ENCODE data around the gene ITCH.

ITCH gene

DNA sequence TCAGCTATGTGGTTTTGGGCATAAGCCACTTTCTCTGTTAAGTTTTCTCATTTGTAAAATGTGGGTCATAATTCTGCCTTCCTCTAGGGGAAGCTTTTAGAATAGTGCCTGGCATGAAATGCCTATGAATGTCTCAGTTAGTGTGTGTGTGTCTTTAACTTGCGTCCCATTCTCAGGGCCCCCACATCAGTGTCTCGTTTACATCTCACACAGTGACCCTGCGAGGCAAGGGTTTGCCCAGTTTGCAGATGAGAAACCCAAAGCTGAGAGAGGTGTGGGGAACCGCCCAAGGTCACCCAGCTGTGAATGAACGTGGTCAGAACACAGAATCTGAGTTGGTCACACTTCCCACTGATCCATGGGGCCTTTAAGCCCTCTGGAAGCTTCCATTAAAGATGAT is 167.3 kb downstream of the ITCH start:
- Histone ChIP-seq H3K9ac (ENCODE audit: low read length) (no peak overlapping the region), H3K27me3 (ENCODE audit: control insufficient read depth in 1 of 2, insufficient read depth in 2 of 2, low read length in 2 of 2) (no peaks in the 10 kb centered on the region), H3K4me3 (ENCODE audit: low read depth in 1 of 2, low read length in 2 of 2) (no peak overlapping the region), H3K27ac (ENCODE audit: low read depth, low read length) (no peak overlapping the region), H3K4me1 (ENCODE audit: insufficient read depth, low read length) (peaks cover 25% of the 10 kb centered on the region), H3K36me3 (ENCODE audit: insufficient read depth, low read length) (peaks cover 59% of the 10 kb centered on the region), H3K9me3 (ENCODE audit: low read length) (no peaks in the 10 kb centered on the region)

- Histone ChIP-seq H3K27ac (ENCODE audit: low read depth, low read length) (no peak overlapping the region), H3K36me3 (ENCODE audit: insufficient read depth, low read length) (peaks cover 65% of the 10 kb centered on the region), H3K4me3 (ENCODE audit: low read depth in 1 of 2, low read length in 2 of 2) (no peak overlapping the region), H3K9me3 (ENCODE audit: low read length) (no peaks in the 10 kb centered on the region), H3K4me1 (ENCODE audit: insufficient read depth, low read length) (peaks cover 11% of the 10 kb centered on the region), H3K9ac (ENCODE audit: low read length) (no peak overlapping the region), H3K27me3 (ENCODE audit: control insufficient read depth in 1 of 2, insufficient read depth in 2 of 2, low read length in 2 of 2) (no peaks in the 10 kb centered on the region)
Observed at GRCh38 chr20:34531608-34532265, 168.7 kb downstream of the ITCH start.

DNA sequence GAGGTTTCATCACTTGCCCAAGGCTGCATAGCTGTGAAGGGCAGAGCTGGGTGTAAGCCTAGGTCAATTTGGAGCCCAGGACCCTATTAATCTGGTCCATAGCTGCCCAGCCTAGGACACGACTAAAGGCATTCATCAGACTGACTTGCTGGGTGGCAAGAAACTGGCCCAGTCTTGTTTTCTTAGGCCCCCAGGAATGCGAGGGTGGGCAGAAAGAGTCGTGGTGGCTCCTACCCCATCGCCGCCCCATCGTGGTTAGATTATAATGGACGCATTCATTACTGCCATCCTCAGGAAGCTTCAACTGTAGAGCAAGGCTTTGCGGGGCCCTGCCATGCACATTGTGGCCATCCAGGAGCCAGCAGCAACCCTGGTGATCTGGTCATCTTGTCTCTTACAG is 169.2 kb downstream of the ITCH start:
- peaks cover 7% of the 10 kb centered on the region for H3K4me1 ChIP-seq (ENCODE audit: insufficient read depth, low read length)
- no peak overlapping the region for H3K9ac ChIP-seq (ENCODE audit: low read length)
- peaks cover 65% of the 10 kb centered on the region for H3K36me3 ChIP-seq (ENCODE audit: insufficient read depth, low read length)
- H3K27ac ChIP-seq (ENCODE audit: low read depth, low read length): no peak overlapping the region
- no peaks in the 10 kb centered on the region for H3K9me3 ChIP-seq (ENCODE audit: low read length)
- no peak overlapping the region for H3K4me3 ChIP-seq (ENCODE audit: low read depth in 1 of 2, low read length in 2 of 2)
- no peaks in the 10 kb centered on the region for H3K27me3 ChIP-seq (ENCODE audit: control insufficient read depth in 1 of 2, insufficient read depth in 2 of 2, low read length in 2 of 2)

- no peak overlapping the region for H3K9ac ChIP-seq (ENCODE audit: low read length)
- peaks cover 65% of the 10 kb centered on the region for H3K36me3 ChIP-seq (ENCODE audit: insufficient read depth, low read length)
- no peak overlapping the region for H3K27ac ChIP-seq (ENCODE audit: low read depth, low read length)
Observed at GRCh38 chr20:34532756-34533155, 169.7 kb downstream of the ITCH start.

DNA sequence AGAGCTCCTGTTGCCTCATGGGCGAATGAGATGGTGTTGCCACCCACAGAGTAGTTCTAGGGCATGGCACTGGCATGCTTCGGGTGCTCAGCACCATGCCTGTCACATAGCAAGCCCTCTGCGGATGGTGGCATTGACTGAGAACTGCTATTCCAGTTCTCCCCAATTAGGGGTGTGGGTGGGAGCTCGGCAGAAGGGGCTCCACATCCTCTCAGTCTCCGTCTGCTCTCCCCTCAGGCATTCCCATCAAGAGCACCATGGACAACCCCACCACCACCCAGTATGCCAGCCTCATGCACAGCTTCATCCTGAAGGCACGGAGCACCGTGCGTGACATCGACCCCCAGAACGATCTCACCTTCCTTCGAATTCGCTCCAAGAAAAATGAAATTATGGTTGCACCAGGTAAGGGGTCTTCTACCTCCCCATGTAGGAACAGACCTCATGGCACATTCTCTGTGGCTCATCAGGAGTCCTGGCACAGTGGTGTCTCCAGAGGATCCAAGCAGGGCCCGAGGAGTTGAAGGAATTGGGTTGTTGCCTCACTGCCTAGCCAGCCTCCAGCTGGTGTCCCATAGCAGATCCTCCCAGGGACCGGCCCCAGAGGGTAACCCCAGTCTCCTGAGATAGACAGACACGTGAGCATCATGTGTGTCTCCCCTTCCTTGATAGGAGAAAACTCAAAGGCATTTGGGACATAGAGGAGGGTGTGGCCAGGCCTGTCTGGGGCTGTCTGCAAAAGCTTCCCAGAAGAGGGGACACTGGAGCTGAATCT is 171.5 kb downstream of the ITCH start:
- no peak overlapping the region for H3K4me3 ChIP-seq (ENCODE audit: low read depth in 1 of 2, low read length in 2 of 2)
- peaks cover 65% of the 10 kb centered on the region for H3K36me3 ChIP-seq (ENCODE audit: insufficient read depth, low read length)
- H3K27ac ChIP-seq (ENCODE audit: low read depth, low read length): no peak overlapping the region
- no peaks in the 10 kb centered on the region for H3K9me3 ChIP-seq (ENCODE audit: low read length)
- no peak overlapping the region for H3K9ac ChIP-seq (ENCODE audit: low read length)
- H3K4me1 ChIP-seq (ENCODE audit: insufficient read depth, low read length): no peaks in the 10 kb centered on the region
- H3K27me3 ChIP-seq (ENCODE audit: control insufficient read depth in 1 of 2, insufficient read depth in 2 of 2, low read length in 2 of 2): no peaks in the 10 kb centered on the region

More at GRCh38 chr20:34532756-34533155, 169.7 kb downstream of the ITCH start:
- no peaks in the 10 kb centered on the region for H3K9me3 ChIP-seq (ENCODE audit: low read length)
- no peak overlapping the region for H3K4me3 ChIP-seq (ENCODE audit: low read depth in 1 of 2, low read length in 2 of 2)
- H3K27me3 ChIP-seq (ENCODE audit: control insufficient read depth in 1 of 2, insufficient read depth in 2 of 2, low read length in 2 of 2): no peaks in the 10 kb centered on the region
- peaks cover 7% of the 10 kb centered on the region for H3K4me1 ChIP-seq (ENCODE audit: insufficient read depth, low read length)

DNA sequence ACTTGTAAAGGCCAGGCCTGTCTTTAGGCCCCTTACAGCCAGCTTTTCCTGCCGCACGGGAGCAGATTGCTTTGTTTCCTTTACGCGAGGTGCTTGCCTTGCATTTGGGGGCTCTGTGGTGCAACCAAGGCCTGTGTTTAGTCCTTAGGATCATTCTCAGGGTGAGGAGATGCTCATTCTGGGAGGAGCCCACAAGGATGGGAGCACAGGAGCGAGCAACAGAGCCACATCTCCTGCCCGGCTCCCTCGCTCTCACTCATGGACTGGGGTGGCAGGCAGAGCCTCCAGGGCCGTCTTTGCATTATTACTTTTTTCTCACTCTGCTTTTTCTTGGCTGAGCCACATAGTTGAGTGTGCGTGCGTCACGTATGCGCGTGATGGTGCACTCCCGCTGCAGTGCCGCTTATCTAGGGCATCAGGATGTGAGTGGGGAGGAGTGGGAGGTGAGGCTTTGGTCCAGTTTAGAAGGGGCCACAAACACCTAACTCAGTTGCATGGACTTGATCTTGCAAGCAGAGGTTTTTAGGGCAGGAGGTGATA is 172.3 kb downstream of the ITCH start:
- no peak overlapping the region for H3K4me3 ChIP-seq (ENCODE audit: low read depth in 1 of 2, low read length in 2 of 2)
- H3K27ac ChIP-seq (ENCODE audit: low read depth, low read length): no peak overlapping the region
- H3K9ac ChIP-seq (ENCODE audit: low read length): no peak overlapping the region
- peaks cover 64% of the 10 kb centered on the region for H3K36me3 ChIP-seq (ENCODE audit: insufficient read depth, low read length)
- H3K4me1 ChIP-seq (ENCODE audit: insufficient read depth, low read length): no peaks in the 10 kb centered on the region
- no peaks in the 10 kb centered on the region for H3K27me3 ChIP-seq (ENCODE audit: control insufficient read depth in 1 of 2, insufficient read depth in 2 of 2, low read length in 2 of 2)
- no peaks in the 10 kb centered on the region for H3K9me3 ChIP-seq (ENCODE audit: low read length)

- no peak overlapping the region for H3K27ac ChIP-seq (ENCODE audit: low read depth, low read length)
- H3K36me3 ChIP-seq (ENCODE audit: insufficient read depth, low read length): peaks cover 64% of the 10 kb centered on the region
- H3K9ac ChIP-seq (ENCODE audit: low read length): no peak overlapping the region
- no peaks in the 10 kb centered on the region for H3K9me3 ChIP-seq (ENCODE audit: low read length)
- no peaks in the 10 kb centered on the region for H3K4me1 ChIP-seq (ENCODE audit: insufficient read depth, low read length)
- H3K4me3 ChIP-seq (ENCODE audit: low read depth in 1 of 2, low read length in 2 of 2): no peak overlapping the region
- no peaks in the 10 kb centered on the region for H3K27me3 ChIP-seq (ENCODE audit: control insufficient read depth in 1 of 2, insufficient read depth in 2 of 2, low read length in 2 of 2)
Observed at GRCh38 chr20:34535857-34536256, 172.8 kb downstream of the ITCH start.

DNA sequence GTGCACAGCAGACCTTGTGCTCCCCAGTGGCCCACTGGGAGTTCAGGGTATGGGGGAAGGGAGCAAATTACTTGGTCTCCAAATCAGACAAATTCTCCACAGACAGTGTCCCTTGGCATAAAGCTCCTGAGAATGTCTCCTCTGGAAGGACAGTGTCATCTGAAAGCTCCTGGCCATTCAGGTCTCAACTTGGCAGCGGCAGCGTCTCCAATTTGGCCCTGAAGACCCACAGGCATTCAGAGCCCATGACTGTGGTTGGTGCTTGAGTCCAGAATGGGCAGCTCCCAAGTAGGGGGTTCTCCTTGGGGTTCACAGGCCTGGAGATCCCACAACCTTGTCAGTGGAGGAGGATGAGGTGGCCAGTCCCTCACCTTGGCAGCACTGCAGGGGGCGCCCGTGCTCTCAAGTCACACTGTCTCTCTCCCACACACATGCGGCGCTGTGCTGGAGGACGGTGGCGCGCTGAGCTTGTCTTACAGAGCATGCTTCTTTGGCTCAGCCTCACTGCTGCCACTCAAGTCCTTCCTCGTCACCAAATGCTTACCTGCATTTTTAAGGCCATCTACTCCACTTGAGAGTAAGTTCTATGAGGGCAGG is 173.8 kb downstream of the ITCH start:
- Histone ChIP-seq H3K36me3 (ENCODE audit: insufficient read depth, low read length) (peaks cover 70% of the 10 kb centered on the region), H3K4me3 (ENCODE audit: low read depth in 1 of 2, low read length in 2 of 2) (no peak overlapping the region), H3K9me3 (ENCODE audit: low read length) (no peaks in the 10 kb centered on the region), H3K27me3 (ENCODE audit: control insufficient read depth in 1 of 2, insufficient read depth in 2 of 2, low read length in 2 of 2) (no peaks in the 10 kb centered on the region), H3K4me1 (ENCODE audit: insufficient read depth, low read length) (no peaks in the 10 kb centered on the region), H3K9ac (ENCODE audit: low read length) (no peak overlapping the region), H3K27ac (ENCODE audit: low read depth, low read length) (no peak overlapping the region)

- Histone ChIP-seq H3K27ac (ENCODE audit: low read depth, low read length) (no peak overlapping the region), H3K4me1 (ENCODE audit: insufficient read depth, low read length) (no peaks in the 10 kb centered on the region), H3K4me3 (ENCODE audit: low read depth in 1 of 2, low read length in 2 of 2) (no peak overlapping the region), H3K9me3 (ENCODE audit: low read length) (no peaks in the 10 kb centered on the region), H3K36me3 (ENCODE audit: insufficient read depth, low read length) (peaks cover 71% of the 10 kb centered on the region), H3K27me3 (ENCODE audit: control insufficient read depth in 1 of 2, insufficient read depth in 2 of 2, low read length in 2 of 2) (no peaks in the 10 kb centered on the region), H3K9ac (ENCODE audit: low read length) (no peak overlapping the region)
Observed at GRCh38 chr20:34537651-34538050, 174.6 kb downstream of the ITCH start.

DNA sequence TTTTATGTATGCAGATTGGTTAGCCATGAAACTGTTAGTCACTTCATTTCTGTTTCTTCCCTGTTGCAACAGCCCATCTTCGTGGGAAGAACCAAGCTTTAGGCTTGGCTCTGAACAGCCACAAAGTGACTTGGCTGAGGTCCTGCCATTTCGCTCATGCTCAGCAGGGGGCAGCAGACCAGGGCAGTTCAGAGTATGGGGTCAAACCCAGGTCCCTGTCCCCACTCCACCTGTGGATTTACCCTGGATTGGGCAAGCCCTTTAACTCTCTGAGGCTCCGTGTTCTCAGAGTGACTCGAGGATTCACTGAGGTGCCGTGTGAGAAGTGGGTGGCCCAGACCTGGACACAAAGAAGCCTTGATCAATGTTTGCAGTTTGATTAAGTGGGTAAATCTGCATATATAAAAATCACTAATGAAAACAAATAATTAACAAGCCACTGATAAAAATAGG is 175.6 kb downstream of the ITCH start:
- Histone ChIP-seq H3K9ac (ENCODE audit: low read length) (no peak overlapping the region), H3K9me3 (ENCODE audit: low read length) (no peaks in the 10 kb centered on the region), H3K27me3 (ENCODE audit: control insufficient read depth in 1 of 2, insufficient read depth in 2 of 2, low read length in 2 of 2) (no peaks in the 10 kb centered on the region), H3K4me1 (ENCODE audit: insufficient read depth, low read length) (no peaks in the 10 kb centered on the region), H3K27ac (ENCODE audit: low read depth, low read length) (no peak overlapping the region), H3K4me3 (ENCODE audit: low read depth in 1 of 2, low read length in 2 of 2) (no peak overlapping the region), H3K36me3 (ENCODE audit: insufficient read depth, low read length) (peaks cover 71% of the 10 kb centered on the region)

DNA sequence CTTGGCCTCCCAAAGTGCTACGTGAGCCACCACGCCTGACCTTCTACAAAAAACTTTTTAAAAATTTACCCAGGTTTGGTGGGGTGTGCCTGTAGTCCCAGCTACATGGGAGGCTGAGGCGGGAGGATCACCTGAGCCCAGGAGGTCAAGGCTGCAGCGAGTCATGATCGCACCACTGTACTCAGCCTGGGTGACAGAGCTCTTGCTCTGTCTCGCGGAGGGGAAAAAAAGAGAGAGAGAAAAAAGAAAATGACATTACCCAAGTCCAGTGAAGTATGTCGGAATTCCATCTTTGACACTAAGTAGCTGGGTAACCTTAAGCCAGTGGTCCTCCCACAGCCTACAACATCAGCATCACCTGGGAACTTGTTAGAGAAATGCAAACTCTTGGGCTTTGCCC is 176.7 kb downstream of the ITCH start:
- H3K27ac ChIP-seq (ENCODE audit: low read depth, low read length): no peak overlapping the region
- no peaks in the 10 kb centered on the region for H3K4me1 ChIP-seq (ENCODE audit: insufficient read depth, low read length)
- no peaks in the 10 kb centered on the region for H3K27me3 ChIP-seq (ENCODE audit: control insufficient read depth in 1 of 2, insufficient read depth in 2 of 2, low read length in 2 of 2)
- H3K9ac ChIP-seq (ENCODE audit: low read length): no peak overlapping the region
- no peaks in the 10 kb centered on the region for H3K9me3 ChIP-seq (ENCODE audit: low read length)
- no peak overlapping the region for H3K4me3 ChIP-seq (ENCODE audit: low read depth in 1 of 2, low read length in 2 of 2)
- peaks cover 61% of the 10 kb centered on the region for H3K36me3 ChIP-seq (ENCODE audit: insufficient read depth, low read length)

Data from muscle layer of colon (tissue), 2 donors.